A673 (cell line): ENCODE results near the gene DTNA. TPM values are rescaled to one million over a fixed set of nuclear protein-coding genes. Genes with fewer than 3 reads are reported as not detected.

Source experiments
- BruUV-seq: library from RNA; stranded (reverse); fragments of 400-500 nt; replicated peaks from 2 replicates; lab custom pipeline; 2021; lab: Mats Ljungman, UMichigan
- CTCF ChIA-PET: fragments of 300-600 bp; sonication (Branson Sonifier 250); formaldehyde crosslinking; loops from one replicate; lab custom pipeline; 2022; ENCODE audit warnings: antibody characterized with exemption; lab: Charles Lee
- POLR2A ChIA-PET: fragments of 300-600 bp; sonication (Branson Sonifier 250); formaldehyde crosslinking; loops from one replicate; lab custom pipeline; 2022; ENCODE audit warnings: antibody characterized with exemption; ENCODE audit not compliant: low non-redundant PET; lab: Charles Lee
- DNase-seq: peaks from one replicate; pipeline ENCODE4 v3.0.0-alpha.2; 2015; ENCODE audit warnings: low spot score
- H3K27ac ChIP-seq: fragments of 200-600 bp; sonication (generic); 2 replicates; pipeline ENCODE4 v1.5.1; 2016; ENCODE audit warnings: mixed run types, low read depth, mild to moderate bottlenecking, mixed read lengths, antibody characterized with exemption, low read length; ENCODE audit not compliant: poor library complexity, severe bottlenecking
- H3K27me3 ChIP-seq: fragments of 200-600 bp; sonication (generic); replicated peaks from 2 replicates; pipeline ENCODE4 v1.6.1; 2017; ENCODE audit warnings: mixed run types, low read depth, mild to moderate bottlenecking, mixed read lengths, antibody characterized with exemption, low read length; ENCODE audit not compliant: insufficient read depth, poor library complexity
- H3K36me3 ChIP-seq: fragments of 200-600 bp; sonication (generic); 2 replicates; pipeline ENCODE4 v1.6.1; 2016; ENCODE audit warnings: mixed run types, mild to moderate bottlenecking, mixed read lengths, antibody characterized with exemption, low read length; ENCODE audit not compliant: insufficient read depth, poor library complexity, severe bottlenecking
- H3K4me1 ChIP-seq: fragments of 200-600 bp; sonication (generic); 2 replicates; pipeline ENCODE4 v1.6.1; 2017; ENCODE audit warnings: mixed run types, mild to moderate bottlenecking, mixed read lengths, antibody characterized with exemption, low read length; ENCODE audit not compliant: insufficient read depth, poor library complexity, severe bottlenecking
- H3K4me3 ChIP-seq: fragments of 200-600 bp; sonication (generic); 2 replicates; pipeline ENCODE4 v1.5.1; 2016; ENCODE audit warnings: low read depth, mixed run types, mild to moderate bottlenecking, mixed read lengths, low read length; ENCODE audit not compliant: poor library complexity, severe bottlenecking
- H3K9me3 ChIP-seq: fragments of 200-600 bp; sonication (generic); 2 replicates; pipeline ENCODE4 v1.6.1; 2016; ENCODE audit warnings: mixed run types, low read depth, mild to moderate bottlenecking, mixed read lengths, antibody characterized with exemption, low read length; ENCODE audit not compliant: poor library complexity, severe bottlenecking
- CTCF ChIP-seq: fragments of 300-800, 200-600 bp; sonication (generic); conservative IDR thresholded peaks from 2 replicates; pipeline ENCODE4 v1.5.1; 2017; ENCODE audit warnings: low read depth, mild to moderate bottlenecking, antibody characterized with exemption, low read length, moderate library complexity, mixed read lengths
- EZH2 ChIP-seq: fragments of 200-600 bp; sonication (generic); IDR thresholded peaks from 2 replicates; pipeline ENCODE4 v1.6.1; 2017; ENCODE audit warnings: borderline replicate concordance, low read depth, mild to moderate bottlenecking, mixed read lengths, antibody characterized with exemption, low read length; ENCODE audit not compliant: poor library complexity, severe bottlenecking
- intact Hi-C: fragments of 100-400 bp; cut with micrococcal nuclease; formaldehyde crosslinking; loops from one replicate; pipeline ENCODE4 v1.10.0; 2022; ENCODE audit not compliant: unreplicated experiment
- total RNA-seq: library from RNA; stranded (reverse); gene quantifications from 2 replicates; pipeline ENCODE4 v1.2.3, GENCODE V29; 2021

DTNA gene
- total RNA-seq, 1 experiment from 2014 or later: 18.6 TPM

- H3K4me3 ChIP-seq: no peak overlapping the region
- H3K36me3 ChIP-seq: no peaks in the 10 kb centered on the region
- no peaks in the 10 kb centered on the region for H3K9me3 ChIP-seq
- peak overlapping the region; percentile 75 for H3K27ac ChIP-seq
- no peak for TF ChIP-seq EZH2
- TF ChIP-seq CTCF: no peak
- intact Hi-C loops: no loop called here
- H3K4me1 ChIP-seq: peaks cover 32% of the 10 kb centered on the region
- ChIA-PET POLR2A (interaction anchor here (0.7 kb wide), 1 partner anchor 21 kb away, joined by 3 read pairs; no protein-coding TSS in a partner anchor), CTCF (no interaction called here)
- no TSS peak for BruUV-seq
- peak; percentile 84 for DNase-seq
- no peaks in the 10 kb centered on the region for H3K27me3 ChIP-seq
Measured at GRCh38 chr18:34697233-34697632, 12.9 kb upstream of the DTNA start.

DNA sequence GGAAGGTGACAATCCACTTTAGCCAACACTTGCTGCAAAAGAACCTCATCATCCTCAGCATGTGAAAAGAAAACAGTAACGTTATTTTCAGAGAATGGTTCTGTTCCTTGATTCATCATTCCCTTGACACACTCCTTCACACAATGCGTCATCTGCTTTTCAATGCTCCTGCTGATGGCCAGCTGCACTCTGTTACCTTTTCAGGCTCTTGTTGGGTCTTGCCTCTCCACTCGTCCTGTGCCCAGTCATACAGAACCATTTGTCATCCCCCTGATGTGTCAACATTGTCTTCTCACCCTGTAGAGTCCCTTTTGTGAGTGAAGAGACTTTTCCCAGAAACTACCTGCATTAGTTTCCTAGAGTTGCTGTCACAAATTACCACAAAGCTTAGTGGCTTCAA is 12.2 kb upstream of the DTNA start:
- BruUV-seq: no TSS peak

GRCh38 chr18:34701911-34702310 is 8.2 kb upstream of the DTNA start:
- BruUV-seq: no TSS peak
- TF ChIP-seq EZH2 (no peak), CTCF (no peak)
- Histone ChIP-seq H3K36me3 (no peaks in the 10 kb centered on the region), H3K9me3 (no peaks in the 10 kb centered on the region), H3K27ac (no peak overlapping the region), H3K4me3 (no peak overlapping the region), H3K27me3 (no peaks in the 10 kb centered on the region), H3K4me1 (peaks cover 17% of the 10 kb centered on the region)
- intact Hi-C loops: loop anchor here (5.0 kb wide), 1 partner anchor 40 kb away; no protein-coding TSS in a partner anchor
- CTCF ChIA-PET: no interaction called here
- DNase-seq: no peak
- POLR2A ChIA-PET: no interaction called here

More for the DNA sequence above, 12.2 kb upstream of the DTNA start:
- H3K9me3 ChIP-seq: no peaks in the 10 kb centered on the region
- DNase-seq: no peak
- H3K27me3 ChIP-seq: no peaks in the 10 kb centered on the region
- intact Hi-C loops: no loop called here
- H3K4me1 ChIP-seq: peaks cover 28% of the 10 kb centered on the region
- H3K4me3 ChIP-seq: no peak overlapping the region
- peak overlapping the region; percentile 75 for H3K27ac ChIP-seq
- H3K36me3 ChIP-seq: no peaks in the 10 kb centered on the region
- POLR2A ChIA-PET: no interaction called here
- TF ChIP-seq EZH2 (no peak), CTCF (no peak)
- CTCF ChIA-PET: no interaction called here
